MCF 10A (cell line): ENCODE measurements around the gene IAPP. TPM values are rescaled to one million over a fixed set of nuclear protein-coding genes. Genes with fewer than 3 reads are reported as not detected.

Experiments
- BruUV-seq: library from RNA; stranded (reverse); fragments of 400-500 nt; replicated peaks from 2 replicates; lab custom pipeline; 2021; lab: Mats Ljungman, UMichigan
- CTCF ChIA-PET: fragments of 300-600 bp; sonication (Branson Sonifier 250); formaldehyde crosslinking; extraction: SDS; loops from one replicate; lab custom pipeline; 2021; ENCODE audit warnings: antibody characterized with exemption, inconsistent platforms; lab: Yijun Ruan, JAX
- POLR2A ChIA-PET: fragments of 300-600, 350-650 bp; sonication (Branson Sonifier 250); formaldehyde crosslinking; extraction: SDS; loops from one replicate; lab custom pipeline; 2020; ENCODE audit warnings: antibody characterized with exemption, inconsistent platforms; lab: Yijun Ruan, JAX
- DNase-seq: peaks from one replicate; pipeline ENCODE4 v3.0.0-alpha.2; 2018; ENCODE audit not compliant: unreplicated experiment
- H3K27ac Mint-ChIP-seq: one replicate; pipeline ENCODE4 v1.8.0; 2022; ENCODE audit warnings: mild to moderate bottlenecking, low read depth, mixed read lengths; ENCODE audit not compliant: unreplicated experiment
- H3K27me3 Mint-ChIP-seq: one replicate; pipeline ENCODE4 v1.8.0; 2022; ENCODE audit warnings: mixed read lengths; ENCODE audit not compliant: insufficient read depth, unreplicated experiment
- H3K36me3 Mint-ChIP-seq: one replicate; pipeline ENCODE4 v1.8.0; 2022; ENCODE audit warnings: mild to moderate bottlenecking, moderate library complexity, mixed read lengths; ENCODE audit not compliant: insufficient read depth, unreplicated experiment
- H3K4me1 Mint-ChIP-seq: one replicate; pipeline ENCODE4 v1.8.0; 2022; ENCODE audit warnings: mixed read lengths; ENCODE audit not compliant: insufficient read depth, unreplicated experiment
- H3K4me3 Mint-ChIP-seq: one replicate; pipeline ENCODE4 v1.8.0; 2022; ENCODE audit warnings: mild to moderate bottlenecking, moderate library complexity, mixed read lengths; ENCODE audit not compliant: unreplicated experiment
- H3K9me3 Mint-ChIP-seq: one replicate; pipeline ENCODE4 v1.8.0; 2022; ENCODE audit warnings: mixed read lengths; ENCODE audit not compliant: unreplicated experiment
- intact Hi-C: fragments of 100-400 bp; cut with micrococcal nuclease; formaldehyde crosslinking; loops from 2 replicates; pipeline ENCODE4 v1.14.1; 2022
- total RNA-seq: library from RNA; stranded (reverse); gene quantifications from 2 replicates; pipeline ENCODE4 v1.2.3, GENCODE V29; 2022
- TF ChIP-seq, protein P1 (sequence below): fragments of 200-600 bp; IDR thresholded peaks from one replicate; pipeline ENCODE4 v1.8.0; 2022; ENCODE audit warnings: antibody characterized with exemption, mild to moderate bottlenecking; ENCODE audit not compliant: unreplicated experiment

The IAPP gene
- total RNA-seq, 1 experiment from 2014 or later: not detected

DNA sequence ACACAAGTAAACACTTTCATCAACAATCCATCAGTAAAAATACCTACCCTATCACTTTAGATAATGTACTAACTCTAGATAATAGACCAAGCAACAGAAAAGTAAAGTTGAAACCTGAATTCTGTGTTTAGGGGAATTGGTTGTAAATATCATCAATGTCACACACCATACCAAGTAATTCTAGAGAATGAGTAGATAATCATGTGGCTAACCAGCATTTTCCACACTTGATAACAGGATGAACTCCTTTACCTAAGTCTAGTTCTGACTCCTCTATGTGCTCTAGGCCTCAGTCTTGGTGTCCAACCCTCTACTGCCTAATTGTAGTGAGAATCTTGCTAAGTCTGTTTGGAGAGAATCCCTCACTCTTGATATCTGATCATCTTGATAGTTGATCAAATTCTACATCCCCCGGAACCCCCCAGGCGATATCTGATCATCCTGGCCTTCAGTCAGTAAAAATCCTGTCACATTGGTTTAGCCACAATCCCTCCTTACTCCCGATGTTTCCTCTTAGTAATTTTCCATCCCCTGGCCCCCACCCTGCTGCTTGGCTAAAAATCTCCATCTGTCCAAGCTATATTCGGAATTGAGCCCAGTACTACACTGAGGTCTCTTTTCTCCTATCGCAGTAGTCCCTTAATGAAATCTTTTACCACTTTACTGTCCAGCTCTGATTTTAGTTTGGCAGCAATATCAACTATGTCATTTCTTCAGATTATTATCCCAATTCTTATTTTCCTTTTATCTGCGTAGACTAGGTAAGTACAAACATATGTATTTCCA, 34.5 kb upstream of the IAPP start:
- intact Hi-C loops: no loop called here
- no peak for DNase-seq
- Mint-ChIP-seq H3K4me3 (no peak overlapping the region), H3K27ac (no peak overlapping the region), H3K9me3 (no peaks in the 10 kb centered on the region), H3K36me3 (no peaks in the 10 kb centered on the region), H3K27me3 (peaks cover 66% of the 10 kb centered on the region), H3K4me1 (no peaks in the 10 kb centered on the region)
- ChIA-PET CTCF (no interaction called here), POLR2A (interaction anchor here (0.7 kb wide), 1 partner anchor 17 kb away, joined by 3 read pairs; no protein-coding TSS in a partner anchor)
- TF ChIP-seq, protein P1, sequence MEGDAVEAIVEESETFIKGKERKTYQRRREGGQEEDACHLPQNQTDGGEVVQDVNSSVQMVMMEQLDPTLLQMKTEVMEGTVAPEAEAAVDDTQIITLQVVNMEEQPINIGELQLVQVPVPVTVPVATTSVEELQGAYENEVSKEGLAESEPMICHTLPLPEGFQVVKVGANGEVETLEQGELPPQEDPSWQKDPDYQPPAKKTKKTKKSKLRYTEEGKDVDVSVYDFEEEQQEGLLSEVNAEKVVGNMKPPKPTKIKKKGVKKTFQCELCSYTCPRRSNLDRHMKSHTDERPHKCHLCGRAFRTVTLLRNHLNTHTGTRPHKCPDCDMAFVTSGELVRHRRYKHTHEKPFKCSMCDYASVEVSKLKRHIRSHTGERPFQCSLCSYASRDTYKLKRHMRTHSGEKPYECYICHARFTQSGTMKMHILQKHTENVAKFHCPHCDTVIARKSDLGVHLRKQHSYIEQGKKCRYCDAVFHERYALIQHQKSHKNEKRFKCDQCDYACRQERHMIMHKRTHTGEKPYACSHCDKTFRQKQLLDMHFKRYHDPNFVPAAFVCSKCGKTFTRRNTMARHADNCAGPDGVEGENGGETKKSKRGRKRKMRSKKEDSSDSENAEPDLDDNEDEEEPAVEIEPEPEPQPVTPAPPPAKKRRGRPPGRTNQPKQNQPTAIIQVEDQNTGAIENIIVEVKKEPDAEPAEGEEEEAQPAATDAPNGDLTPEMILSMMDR: no peak
- BruUV-seq: no TSS peak

DNA sequence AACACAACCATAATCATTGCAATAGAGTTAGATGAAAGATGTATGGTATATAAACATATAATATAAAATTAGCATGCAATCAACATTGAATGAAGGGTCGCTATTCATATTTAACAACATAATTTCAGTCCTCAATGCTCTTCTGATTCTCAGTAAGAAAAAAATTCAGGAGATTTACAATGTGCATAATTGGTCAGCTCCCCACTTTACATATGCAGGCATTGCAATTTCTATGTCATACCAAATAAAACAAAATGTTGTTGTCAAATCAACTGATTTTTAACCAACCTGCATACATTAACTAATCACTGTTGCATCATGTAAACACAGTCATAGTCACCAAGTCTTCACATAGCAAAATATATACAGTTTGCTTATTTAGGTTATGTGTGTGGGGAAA, 32.8 kb upstream of the IAPP start:
- no peak overlapping the region for H3K4me3 Mint-ChIP-seq
- DNase-seq: no peak
- BruUV-seq: no TSS peak
- ChIA-PET POLR2A (no interaction called here), CTCF (interaction anchor here (0.5 kb wide), 1 partner anchor 352 kb away, joined by 3 read pairs; no protein-coding TSS in a partner anchor)
- H3K4me1 Mint-ChIP-seq: no peaks in the 10 kb centered on the region
- H3K27ac Mint-ChIP-seq: no peak overlapping the region
- TF ChIP-seq, protein P1: no peak
- H3K9me3 Mint-ChIP-seq: no peaks in the 10 kb centered on the region
- no peaks in the 10 kb centered on the region for H3K36me3 Mint-ChIP-seq
- intact Hi-C loops: no loop called here
- H3K27me3 Mint-ChIP-seq: peaks cover 84% of the 10 kb centered on the region

DNA sequence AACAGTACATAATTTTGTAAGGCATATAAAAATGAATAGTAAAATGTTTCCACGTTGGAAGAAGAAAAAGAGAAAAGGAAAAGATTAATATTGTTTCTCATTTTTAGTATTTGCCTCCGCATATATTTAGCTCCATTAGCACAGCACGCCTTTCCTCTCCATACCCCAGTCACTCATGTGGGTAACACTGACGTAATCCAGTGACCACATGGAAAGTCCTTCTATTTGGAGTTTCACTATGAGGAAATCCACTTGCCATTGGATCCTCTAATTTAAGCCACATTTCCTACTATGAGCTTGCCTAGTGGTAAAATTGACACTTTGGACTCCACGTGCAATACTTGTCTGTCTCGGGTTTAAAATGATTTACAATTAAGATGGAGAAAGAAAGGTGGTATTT, 32.3 kb upstream of the IAPP start:
- ChIA-PET POLR2A (no interaction called here), CTCF (interaction anchor here (0.5 kb wide), 1 partner anchor 352 kb away, joined by 3 read pairs; no protein-coding TSS in a partner anchor)
- no peak for DNase-seq
- TF ChIP-seq, protein P1: no peak
- no peak overlapping the region for H3K4me3 Mint-ChIP-seq
- no TSS peak for BruUV-seq
- H3K36me3 Mint-ChIP-seq: no peaks in the 10 kb centered on the region
- H3K27me3 Mint-ChIP-seq: peaks cover 87% of the 10 kb centered on the region
- H3K4me1 Mint-ChIP-seq: no peaks in the 10 kb centered on the region
- H3K27ac Mint-ChIP-seq: no peak overlapping the region
- intact Hi-C loops: no loop called here
- no peaks in the 10 kb centered on the region for H3K9me3 Mint-ChIP-seq

DNA sequence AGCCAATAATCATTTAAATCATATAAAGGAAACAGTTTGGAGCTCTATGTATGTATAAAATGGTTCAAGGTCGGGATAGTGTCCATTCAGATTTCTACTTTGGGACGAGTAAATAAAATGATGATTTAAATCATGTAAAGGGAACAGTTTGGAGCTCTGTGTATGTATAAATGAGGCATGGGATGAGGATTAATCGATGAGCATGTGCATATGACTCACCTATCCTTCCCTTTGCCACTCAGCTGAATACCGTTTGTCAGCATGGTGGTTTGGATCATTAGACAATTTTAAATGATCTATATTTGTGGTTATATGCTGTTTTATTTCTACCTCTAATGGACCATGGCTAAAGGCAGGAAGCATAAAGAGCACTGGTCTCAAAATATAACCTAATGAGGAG, 30.9 kb upstream of the IAPP start:
- H3K36me3 Mint-ChIP-seq: no peaks in the 10 kb centered on the region
- no peak overlapping the region for H3K4me3 Mint-ChIP-seq
- BruUV-seq: no TSS peak
- intact Hi-C loops: no loop called here
- ChIA-PET POLR2A (no interaction called here), CTCF (no interaction called here)
- no peaks in the 10 kb centered on the region for H3K9me3 Mint-ChIP-seq
- no peaks in the 10 kb centered on the region for H3K4me1 Mint-ChIP-seq
- no peak for DNase-seq
- no peak overlapping the region for H3K27ac Mint-ChIP-seq
- TF ChIP-seq, protein P1: no peak
- H3K27me3 Mint-ChIP-seq: peaks cover 89% of the 10 kb centered on the region
